ENCODE data around the gene NACC2.

NACC2 gene

GRCh38 chr9:135973277-135974219, 121.5 kb downstream of the NACC2 start:
- Histone ChIP-seq H2AFZ (ENCODE audit: low read length) (no peak overlapping the region), H3K4me1 (ENCODE audit: low read length) (no peaks in the 10 kb centered on the region), H3K27ac (ENCODE audit: low read length) (no peak overlapping the region), H3K27me3 (replicated peaks; ENCODE audit: insufficient read depth, low read length) (peaks cover 75% of the 10 kb centered on the region), H3K9me2 (replicated peaks; ENCODE audit: insufficient read depth, low read length) (no peaks in the 10 kb centered on the region), H3K4me2 (ENCODE audit: low read depth, low read length) (no peak overlapping the region), H3K9ac (ENCODE audit: low read length) (no peak overlapping the region), H4K20me1 (ENCODE audit: insufficient read depth, low read length) (no peaks in the 10 kb centered on the region), H3K4me3 (ENCODE audit: low read length) (no peak overlapping the region), H3K9me3 (replicated peaks; ENCODE audit: insufficient read depth, low read length) (no peaks in the 10 kb centered on the region), H3F3A (ENCODE audit: insufficient read depth, low read length) (no peaks in the 10 kb centered on the region), H3K79me2 (ENCODE audit: low read length) (no peaks in the 10 kb centered on the region), H3K36me3 (replicated peaks; ENCODE audit: insufficient read depth, low read length) (no peaks in the 10 kb centered on the region)
- no peak for TF ChIP-seq EZH2 (optimal IDR thresholded peaks at IDR 0.05; ENCODE audit: low read depth, low read length)
- TF ChIP-seq CTCF (IDR thresholded peaks at IDR 0.05; ENCODE audit: low read length), result no peak
- TF ChIP-seq EZH2phosphoT487 (IDR thresholded peaks at IDR 0.05; ENCODE audit: low read length), result no peak
- DNase-seq, result no peak

GRCh38 chr9:135971892-135972291, 123.2 kb downstream of the NACC2 start:
- no peak for TF ChIP-seq EZH2phosphoT487 (IDR thresholded peaks at IDR 0.05; ENCODE audit: low read length)
- TF ChIP-seq CTCF (IDR thresholded peaks at IDR 0.05; ENCODE audit: low read length), result no peak
- no peak for TF ChIP-seq EZH2 (optimal IDR thresholded peaks at IDR 0.05; ENCODE audit: low read depth, low read length)
- no peak overlapping the region for H3K9ac ChIP-seq (ENCODE audit: low read length)
- H3K79me2 ChIP-seq (ENCODE audit: low read length), result no peaks in the 10 kb centered on the region
- no peaks in the 10 kb centered on the region for H3F3A ChIP-seq (ENCODE audit: insufficient read depth, low read length)
- no peak overlapping the region for H3K4me2 ChIP-seq (ENCODE audit: low read depth, low read length)
- peak; percentile 83 for DNase-seq
- H3K4me3 ChIP-seq (ENCODE audit: low read length), result no peak overlapping the region
- no peaks in the 10 kb centered on the region for H4K20me1 ChIP-seq (ENCODE audit: insufficient read depth, low read length)
- H3K27me3 ChIP-seq (replicated peaks; ENCODE audit: insufficient read depth, low read length), result peaks cover 77% of the 10 kb centered on the region
- H3K4me1 ChIP-seq (ENCODE audit: low read length), result no peaks in the 10 kb centered on the region
- H3K36me3 ChIP-seq (replicated peaks; ENCODE audit: insufficient read depth, low read length), result no peaks in the 10 kb centered on the region
- no peak overlapping the region for H3K27ac ChIP-seq (ENCODE audit: low read length)
- H2AFZ ChIP-seq (ENCODE audit: low read length), result no peak overlapping the region
- H3K9me3 ChIP-seq (replicated peaks; ENCODE audit: insufficient read depth, low read length), result no peaks in the 10 kb centered on the region
- H3K9me2 ChIP-seq (replicated peaks; ENCODE audit: insufficient read depth, low read length), result no peaks in the 10 kb centered on the region

- no peak overlapping the region for H3K4me2 ChIP-seq (ENCODE audit: low read depth, low read length)
- no peaks in the 10 kb centered on the region for H4K20me1 ChIP-seq (ENCODE audit: insufficient read depth, low read length)
- H2AFZ ChIP-seq (ENCODE audit: low read length), result no peak overlapping the region
- no peak for TF ChIP-seq EZH2 (optimal IDR thresholded peaks at IDR 0.05; ENCODE audit: low read depth, low read length)
- no peak for TF ChIP-seq EZH2phosphoT487 (IDR thresholded peaks at IDR 0.05; ENCODE audit: low read length)
- no peak for TF ChIP-seq CTCF (IDR thresholded peaks at IDR 0.05; ENCODE audit: low read length)
- H3K4me1 ChIP-seq (ENCODE audit: low read length), result no peaks in the 10 kb centered on the region
- H3K79me2 ChIP-seq (ENCODE audit: low read length), result no peaks in the 10 kb centered on the region
- no peaks in the 10 kb centered on the region for H3K36me3 ChIP-seq (replicated peaks; ENCODE audit: insufficient read depth, low read length)
- H3K9ac ChIP-seq (ENCODE audit: low read length), result no peak overlapping the region
- no peak for DNase-seq
- no peaks in the 10 kb centered on the region for H3K9me2 ChIP-seq (replicated peaks; ENCODE audit: insufficient read depth, low read length)
- no peak overlapping the region for H3K4me3 ChIP-seq (ENCODE audit: low read length)
- H3K27ac ChIP-seq (ENCODE audit: low read length), result no peak overlapping the region
- H3K27me3 ChIP-seq (replicated peaks; ENCODE audit: insufficient read depth, low read length), result peaks cover 75% of the 10 kb centered on the region
- no peaks in the 10 kb centered on the region for H3K9me3 ChIP-seq (replicated peaks; ENCODE audit: insufficient read depth, low read length)
- H3F3A ChIP-seq (ENCODE audit: insufficient read depth, low read length), result no peaks in the 10 kb centered on the region
These were observed 123.8 kb downstream of the NACC2 start for GRCh38 chr9:135971111-135971766.

All from MM.1S (cell line).